ENCODE measurements around the gene SEPTIN5. TPM values are rescaled to one million over a fixed set of nuclear protein-coding genes. Genes with fewer than 3 reads are reported as not detected.

Gene SEPTIN5
- total RNA-seq, 1 donor from 2014 or later, result 103 TPM

DNA sequence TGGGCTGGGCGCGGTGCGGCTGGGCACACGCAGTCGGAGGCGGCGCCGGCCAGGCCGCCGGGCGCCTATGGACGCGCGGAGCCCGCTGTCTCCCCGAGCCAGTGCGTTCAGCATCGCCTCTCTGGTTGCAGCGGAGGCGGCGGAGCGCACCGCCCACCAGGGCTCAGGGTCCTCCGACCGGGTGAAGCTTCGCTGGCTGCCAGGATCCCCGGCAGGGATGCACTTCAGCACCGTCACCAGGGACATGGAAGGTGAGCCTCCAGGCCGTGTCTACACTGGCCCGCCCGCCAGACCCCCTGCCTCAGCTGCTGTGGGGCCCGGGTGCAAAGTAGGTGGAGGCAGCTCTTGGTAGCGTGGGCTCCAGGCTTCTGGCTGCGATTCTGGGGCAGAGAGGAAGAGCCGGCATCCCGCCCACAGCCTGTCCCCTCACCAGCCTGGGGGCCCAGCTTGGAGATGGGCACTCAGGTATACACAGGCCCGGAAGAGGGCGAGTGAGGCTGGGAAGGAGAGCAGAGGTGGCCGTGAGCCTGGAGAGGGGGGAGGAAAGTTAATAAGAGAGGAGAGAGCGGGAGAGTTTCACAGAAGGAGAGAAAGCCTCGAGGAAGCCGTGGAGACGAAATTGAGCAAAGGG is 45.2 kb downstream of the SEPTIN5 start:
- TF ChIP-seq, protein P1, sequence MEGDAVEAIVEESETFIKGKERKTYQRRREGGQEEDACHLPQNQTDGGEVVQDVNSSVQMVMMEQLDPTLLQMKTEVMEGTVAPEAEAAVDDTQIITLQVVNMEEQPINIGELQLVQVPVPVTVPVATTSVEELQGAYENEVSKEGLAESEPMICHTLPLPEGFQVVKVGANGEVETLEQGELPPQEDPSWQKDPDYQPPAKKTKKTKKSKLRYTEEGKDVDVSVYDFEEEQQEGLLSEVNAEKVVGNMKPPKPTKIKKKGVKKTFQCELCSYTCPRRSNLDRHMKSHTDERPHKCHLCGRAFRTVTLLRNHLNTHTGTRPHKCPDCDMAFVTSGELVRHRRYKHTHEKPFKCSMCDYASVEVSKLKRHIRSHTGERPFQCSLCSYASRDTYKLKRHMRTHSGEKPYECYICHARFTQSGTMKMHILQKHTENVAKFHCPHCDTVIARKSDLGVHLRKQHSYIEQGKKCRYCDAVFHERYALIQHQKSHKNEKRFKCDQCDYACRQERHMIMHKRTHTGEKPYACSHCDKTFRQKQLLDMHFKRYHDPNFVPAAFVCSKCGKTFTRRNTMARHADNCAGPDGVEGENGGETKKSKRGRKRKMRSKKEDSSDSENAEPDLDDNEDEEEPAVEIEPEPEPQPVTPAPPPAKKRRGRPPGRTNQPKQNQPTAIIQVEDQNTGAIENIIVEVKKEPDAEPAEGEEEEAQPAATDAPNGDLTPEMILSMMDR (IDR thresholded peaks at IDR 0.05), result no peak
- peak overlapping the region; percentile 89 for H3K27ac Mint-ChIP-seq (ENCODE audit: unreplicated experiment)
- no peak for DNase-seq (ENCODE audit: extremely low spot score, unreplicated experiment)
- peaks cover 25% of the 10 kb centered on the region for H3K4me1 Mint-ChIP-seq (ENCODE audit: unreplicated experiment)
- H3K36me3 Mint-ChIP-seq (ENCODE audit: unreplicated experiment), result no peaks in the 10 kb centered on the region
- peak overlapping the region; percentile 88 for H3K4me3 Mint-ChIP-seq (ENCODE audit: unreplicated experiment)
- no peaks in the 10 kb centered on the region for H3K9me3 Mint-ChIP-seq (ENCODE audit: unreplicated experiment)
- H3K27me3 Mint-ChIP-seq (ENCODE audit: unreplicated experiment), result peaks cover 13% of the 10 kb centered on the region

DNA sequence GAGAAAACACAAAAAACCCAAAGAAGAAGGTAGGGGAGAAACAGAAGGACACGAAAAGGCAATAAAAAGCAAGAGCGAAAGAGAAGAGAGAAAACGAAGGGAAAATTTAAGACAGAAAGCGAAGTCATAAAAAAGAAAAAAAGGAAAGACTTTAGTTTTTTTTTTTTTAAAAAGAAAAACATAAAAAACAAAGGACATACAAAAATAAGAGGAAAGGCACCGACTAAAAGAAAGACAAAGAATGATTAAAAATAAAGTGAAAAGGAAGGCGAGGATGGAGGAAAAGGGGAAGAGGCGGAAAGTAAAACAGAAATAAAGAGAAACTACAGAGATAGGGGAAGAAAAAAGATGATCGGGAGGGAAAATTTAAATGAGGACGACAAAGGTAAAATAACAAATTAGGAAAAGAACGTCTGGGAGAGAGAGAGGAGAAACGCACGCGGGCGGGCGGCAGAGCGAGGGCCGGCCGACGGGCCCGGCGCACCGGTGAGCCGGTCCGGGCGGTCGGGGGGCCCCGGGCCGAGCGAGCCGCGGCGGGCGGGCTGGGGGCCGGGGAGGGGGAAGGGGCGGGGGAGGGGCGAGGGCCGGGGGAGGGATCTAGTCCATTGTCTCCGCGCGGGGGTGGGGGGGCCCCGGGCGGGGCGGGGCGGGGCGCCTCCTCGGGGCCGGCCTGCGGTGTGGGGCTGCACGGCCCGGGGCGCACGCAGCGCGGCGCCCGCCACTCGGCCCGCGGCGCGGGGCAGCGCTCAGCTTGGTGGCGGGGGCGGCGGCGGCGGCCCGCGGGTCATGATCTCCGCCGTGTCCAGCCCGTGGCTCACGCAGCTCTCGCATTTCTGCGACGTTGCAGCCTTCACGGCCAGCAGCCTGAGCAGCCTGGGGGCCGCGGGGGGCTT is 46.0 kb downstream of the SEPTIN5 start, which contains the start of gene TBX1:
TBX1 (plus strand) TSS at position 721 of the 893 bp plus-strand sequence; CDS start at position 787, 66 bp downstream.
- H3K27me3 Mint-ChIP-seq (ENCODE audit: unreplicated experiment), result peaks cover 11% of the 10 kb centered on the region

DNA sequence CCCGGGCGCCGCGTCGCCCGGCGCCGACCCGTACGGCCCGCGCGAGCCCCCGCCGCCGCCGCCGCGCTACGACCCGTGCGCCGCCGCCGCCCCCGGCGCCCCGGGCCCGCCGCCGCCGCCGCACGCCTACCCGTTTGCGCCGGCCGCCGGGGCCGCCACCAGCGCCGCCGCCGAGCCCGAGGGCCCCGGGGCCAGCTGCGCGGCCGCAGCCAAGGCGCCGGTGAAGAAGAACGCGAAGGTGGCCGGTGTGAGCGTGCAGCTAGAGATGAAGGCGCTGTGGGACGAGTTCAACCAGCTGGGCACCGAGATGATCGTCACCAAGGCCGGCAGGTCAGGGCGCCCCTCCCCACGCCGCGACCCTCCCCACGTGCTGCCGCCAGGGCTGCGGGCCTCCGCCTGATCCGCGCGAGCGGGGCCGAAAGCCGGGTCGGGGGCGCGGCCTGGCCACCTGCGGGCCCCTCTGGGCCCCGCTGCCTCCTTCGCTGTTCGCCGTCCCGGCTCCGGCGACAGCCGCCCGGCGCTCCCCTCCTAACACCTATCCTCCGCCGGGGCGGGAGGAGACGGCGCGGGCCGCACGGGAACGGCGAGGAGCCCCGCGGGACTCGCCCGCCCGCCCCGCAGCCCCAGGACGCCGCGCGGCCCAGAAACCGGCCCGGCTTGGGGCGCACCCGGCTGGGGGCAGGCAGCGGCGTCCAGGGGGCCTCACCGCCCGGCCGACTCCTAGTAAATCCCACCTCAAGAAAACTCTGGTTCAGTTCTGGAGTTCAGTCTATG is 46.8 kb downstream of the SEPTIN5 start:
- Mint-ChIP-seq H3K27me3 (ENCODE audit: unreplicated experiment) (peaks cover 7% of the 10 kb centered on the region), H3K27ac (ENCODE audit: unreplicated experiment) (peak overlapping the region; percentile 83), H3K4me1 (ENCODE audit: unreplicated experiment) (peaks cover 27% of the 10 kb centered on the region), H3K9me3 (ENCODE audit: unreplicated experiment) (no peaks in the 10 kb centered on the region), H3K36me3 (ENCODE audit: unreplicated experiment) (peaks cover 6% of the 10 kb centered on the region), H3K4me3 (ENCODE audit: unreplicated experiment) (peak overlapping the region; percentile 79)
- DNase-seq (ENCODE audit: extremely low spot score, unreplicated experiment), result no peak
- TF ChIP-seq, protein P1 (IDR thresholded peaks at IDR 0.05), result no peak

More for the DNA sequence above, 46.0 kb downstream of the SEPTIN5 start, which contains the start of gene TBX1:
- Mint-ChIP-seq H3K27ac (ENCODE audit: unreplicated experiment) (peak within 1 kb of the TSS; percentile 89), H3K36me3 (ENCODE audit: unreplicated experiment) (peaks cover 3% of the 10 kb centered on the region), H3K9me3 (ENCODE audit: unreplicated experiment) (no peaks in the 10 kb centered on the region), H3K4me3 (ENCODE audit: unreplicated experiment) (peak within 1 kb of the TSS; percentile 88), H3K4me1 (ENCODE audit: unreplicated experiment) (peaks cover 27% of the 10 kb centered on the region)
- DNase-seq (ENCODE audit: extremely low spot score, unreplicated experiment), result no peak
- TF ChIP-seq, protein P1 (IDR thresholded peaks at IDR 0.05), result no peak

DNA sequence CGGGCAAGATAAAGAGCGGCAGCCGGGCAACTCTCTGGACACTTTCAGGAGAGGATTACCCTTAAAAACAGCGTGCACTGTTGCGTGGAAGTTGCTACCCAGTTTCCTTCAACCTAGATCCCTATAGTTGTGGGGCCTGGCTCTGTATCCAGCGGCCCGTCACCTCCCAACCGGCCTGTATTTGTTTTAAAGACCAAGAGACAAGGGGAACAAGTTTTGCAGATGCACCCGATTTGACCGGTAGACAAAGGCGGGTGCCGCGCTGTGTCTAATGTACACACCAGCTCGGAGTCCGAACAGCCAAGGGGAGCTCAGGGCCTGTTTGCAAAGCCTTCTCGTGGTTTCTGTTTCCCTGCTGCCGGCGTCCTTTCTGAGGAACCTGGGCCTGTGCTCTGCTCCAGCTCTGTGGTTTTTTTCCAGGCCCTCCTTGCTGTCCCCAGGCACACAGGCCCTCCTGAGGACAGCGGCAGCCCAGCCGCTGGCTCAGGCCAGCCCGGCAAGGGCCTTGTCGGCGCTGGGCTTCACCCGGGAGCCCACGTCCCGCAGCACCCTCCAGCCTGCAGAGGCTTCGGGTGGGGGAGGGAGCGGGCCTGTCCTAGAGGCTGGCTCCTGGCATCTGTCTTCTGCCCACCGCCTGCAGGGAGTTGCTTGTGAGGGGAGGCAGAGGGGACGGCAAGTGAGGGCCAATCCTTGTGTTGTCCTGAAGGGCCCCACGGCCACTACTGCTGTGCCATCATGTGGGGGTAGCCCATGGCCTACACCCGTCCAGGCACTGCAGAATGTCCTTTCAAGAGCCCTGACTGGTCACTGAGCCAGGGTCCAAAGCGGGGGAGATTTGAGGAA is 47.6 kb downstream of the SEPTIN5 start:
- Mint-ChIP-seq H3K36me3 (ENCODE audit: unreplicated experiment) (peaks cover 6% of the 10 kb centered on the region), H3K27ac (ENCODE audit: unreplicated experiment) (peak overlapping the region; percentile 83), H3K9me3 (ENCODE audit: unreplicated experiment) (no peaks in the 10 kb centered on the region), H3K27me3 (ENCODE audit: unreplicated experiment) (peaks cover 5% of the 10 kb centered on the region), H3K4me1 (ENCODE audit: unreplicated experiment) (peaks cover 24% of the 10 kb centered on the region), H3K4me3 (ENCODE audit: unreplicated experiment) (peak overlapping the region; percentile 79)
- DNase-seq (ENCODE audit: extremely low spot score, unreplicated experiment), result no peak
- TF ChIP-seq, protein P1 (IDR thresholded peaks at IDR 0.05), result no peak
